HUES6 (cell line): Measurements from ENCODE around the gene BBS9.
"Not testable (repeated sequence)": the region's sequence is repeated elsewhere in the genome, so short reads cannot be mapped to it uniquely, and the experiment has no call there.

Experiments
- H3K27ac ChIP-seq: 2 replicates; pipeline ENCODE4 v1.7.0; 2013; ENCODE audit warnings: low read depth, mild to moderate bottlenecking, low read length, inconsistent platforms
- H3K27me3 ChIP-seq: 2 replicates; pipeline ENCODE4 v1.6.1; 2013; ENCODE audit warnings: low read length; ENCODE audit not compliant: control insufficient read depth, insufficient read depth
- H3K36me3 ChIP-seq: 2 replicates; pipeline ENCODE4 v1.6.1; 2013; ENCODE audit warnings: low read length; ENCODE audit not compliant: control insufficient read depth, insufficient read depth
- H3K4me1 ChIP-seq: 2 replicates; pipeline ENCODE4 v1.6.1; 2013; ENCODE audit warnings: low read length; ENCODE audit not compliant: control insufficient read depth, insufficient read depth
- H3K4me3 ChIP-seq: 2 replicates; pipeline ENCODE4 v1.5.1; 2013; ENCODE audit warnings: low read depth, low read length
- H3K9ac ChIP-seq: one replicate; pipeline ENCODE4 v1.6.1; 2013; ENCODE audit warnings: mild to moderate bottlenecking, low read length
- H3K9me3 ChIP-seq: 2 replicates; pipeline ENCODE4 v1.6.1; 2013; ENCODE audit warnings: low read depth, low read length; ENCODE audit not compliant: control insufficient read depth, insufficient read depth

BBS9 gene

DNA sequence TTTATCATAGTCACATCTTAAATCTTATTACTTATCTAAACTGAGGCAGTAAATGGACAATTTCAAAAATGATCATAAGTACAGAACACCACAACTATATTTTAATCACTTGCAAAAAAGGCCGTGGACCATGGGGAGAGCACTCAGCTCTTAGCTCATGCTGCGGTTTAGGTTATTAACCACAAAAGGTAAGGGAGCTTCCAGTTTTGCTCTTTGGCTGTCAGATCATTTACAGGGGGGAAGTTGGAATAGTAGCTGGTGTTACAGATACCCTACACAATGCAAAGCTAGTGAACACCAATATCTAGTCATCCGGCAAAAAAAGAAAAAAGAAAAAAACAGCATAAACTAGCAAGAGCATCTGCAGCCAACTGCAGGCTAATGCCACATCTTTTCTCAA, 147.0 kb downstream of the BBS9 start:
- H3K36me3 ChIP-seq, result no peaks in the 10 kb centered on the region
- no peak overlapping the region for H3K9ac ChIP-seq
- H3K27me3 ChIP-seq, result no peaks in the 10 kb centered on the region
- H3K27ac ChIP-seq, result no peak overlapping the region
- peaks cover 14% of the 10 kb centered on the region for H3K9me3 ChIP-seq
- no peak overlapping the region for H3K4me3 ChIP-seq
- H3K4me1 ChIP-seq, result no peaks in the 10 kb centered on the region

DNA sequence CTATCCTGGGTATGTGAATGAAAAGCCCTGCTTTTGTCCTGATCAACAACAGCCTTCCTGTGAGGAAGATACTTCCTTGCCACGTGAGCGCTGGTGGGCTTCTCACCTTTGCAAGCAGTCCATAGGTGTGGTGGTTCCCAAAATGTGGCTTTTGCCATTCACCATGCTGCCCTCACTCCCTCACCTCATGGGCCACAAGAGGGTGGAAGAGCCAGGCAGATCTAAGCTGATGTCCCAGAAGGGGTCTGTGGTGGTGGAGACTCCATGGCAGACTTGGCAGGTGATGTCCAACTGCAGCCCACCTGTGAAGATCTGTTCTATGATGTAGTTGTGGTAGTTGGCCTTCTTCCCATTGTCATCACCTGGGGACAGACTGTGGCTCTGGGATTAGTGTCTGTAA, 147.4 kb downstream of the BBS9 start:
- no peaks in the 10 kb centered on the region for H3K36me3 ChIP-seq
- no peaks in the 10 kb centered on the region for H3K4me1 ChIP-seq
- no peak overlapping the region for H3K9ac ChIP-seq
- H3K4me3 ChIP-seq, result no peak overlapping the region
- no peak overlapping the region for H3K27ac ChIP-seq
- no peaks in the 10 kb centered on the region for H3K27me3 ChIP-seq
- H3K9me3 ChIP-seq, result peaks cover 12% of the 10 kb centered on the region; the same call in 1 of the 2 replicates

- Histone ChIP-seq H3K9me3 (peaks cover 12% of the 10 kb centered on the region; the same call in 1 of the 2 replicates), H3K27ac (no peak overlapping the region), H3K27me3 (no peaks in the 10 kb centered on the region), H3K9ac (no peak overlapping the region), H3K4me3 (no peak overlapping the region), H3K4me1 (no peaks in the 10 kb centered on the region), H3K36me3 (no peaks in the 10 kb centered on the region)
Observed at GRCh38 chr7:33278095-33278494, 148.7 kb downstream of the BBS9 start.

- H3K9me3 ChIP-seq, result peaks cover 13% of the 10 kb centered on the region
- no peak overlapping the region for H3K9ac ChIP-seq
- H3K4me3 ChIP-seq, result no peak overlapping the region
- no peaks in the 10 kb centered on the region for H3K27me3 ChIP-seq
- H3K4me1 ChIP-seq, result 0 out of 2 replicates have a peak, but pooled peaks cover under 1% of the 10 kb centered on the region
- no peaks in the 10 kb centered on the region for H3K36me3 ChIP-seq
- no peak overlapping the region for H3K27ac ChIP-seq
Observed at GRCh38 chr7:33286501-33286900, 157.1 kb downstream of the BBS9 start.

DNA sequence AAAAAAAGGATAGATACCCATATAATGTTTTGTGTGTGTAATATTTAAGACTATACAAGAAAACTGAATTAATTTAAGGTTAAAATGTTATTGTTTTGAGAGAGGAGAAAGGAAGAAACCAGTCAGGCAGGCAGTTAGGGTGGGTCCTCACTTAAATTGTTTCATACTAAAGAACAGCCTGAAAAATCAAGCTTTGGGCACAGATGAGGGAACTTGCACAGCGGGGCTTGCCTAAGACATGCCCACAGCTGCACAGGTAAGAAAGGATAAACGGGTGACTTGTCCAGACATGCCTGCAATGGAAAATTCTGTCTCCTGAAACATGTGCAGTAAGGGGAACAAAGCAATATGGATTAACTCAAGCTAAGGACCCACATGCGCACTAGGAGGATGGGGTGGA, 158.4 kb downstream of the BBS9 start:
- Histone ChIP-seq H3K36me3 (no peaks in the 10 kb centered on the region), H3K4me3 (no peak overlapping the region), H3K9ac (no peak overlapping the region), H3K9me3 (peaks cover 13% of the 10 kb centered on the region), H3K27ac (no peak overlapping the region), H3K27me3 (no peaks in the 10 kb centered on the region), H3K4me1 (peaks cover 7% of the 10 kb centered on the region; the same call in 1 of the 2 replicates)

DNA sequence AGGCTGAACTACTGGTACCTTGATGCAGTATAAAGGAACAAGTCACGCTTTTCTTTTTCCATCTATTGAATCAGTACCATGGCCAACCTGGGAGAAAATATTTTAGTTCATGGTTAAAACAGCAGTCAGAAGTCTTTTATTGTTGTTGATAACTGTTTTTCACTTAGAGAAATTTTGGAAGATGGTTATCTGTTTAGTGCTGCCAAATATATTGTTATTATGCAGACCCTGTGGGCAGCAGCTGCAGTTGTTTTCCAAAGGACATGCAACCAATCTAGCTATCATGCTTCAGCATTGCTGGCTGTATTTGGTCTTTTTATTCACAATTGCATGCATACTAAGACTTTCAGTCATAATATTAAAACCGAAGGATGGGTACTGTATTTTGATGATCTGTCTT, 169.5 kb downstream of the BBS9 start:
- Histone ChIP-seq H3K4me1 (no peaks in the 10 kb centered on the region), H3K36me3 (no peaks in the 10 kb centered on the region), H3K9ac (no peak overlapping the region), H3K4me3 (no peak overlapping the region), H3K9me3 (peaks cover 22% of the 10 kb centered on the region), H3K27me3 (no peaks in the 10 kb centered on the region), H3K27ac (no peak overlapping the region)

GRCh38 chr7:33299425-33299824, 170.1 kb downstream of the BBS9 start:
- Histone ChIP-seq H3K9me3 (peaks cover 23% of the 10 kb centered on the region), H3K4me3 (no peak overlapping the region), H3K27ac (no peak overlapping the region), H3K27me3 (no peaks in the 10 kb centered on the region), H3K9ac (no peak overlapping the region), H3K36me3 (no peaks in the 10 kb centered on the region), H3K4me1 (no peaks in the 10 kb centered on the region)

DNA sequence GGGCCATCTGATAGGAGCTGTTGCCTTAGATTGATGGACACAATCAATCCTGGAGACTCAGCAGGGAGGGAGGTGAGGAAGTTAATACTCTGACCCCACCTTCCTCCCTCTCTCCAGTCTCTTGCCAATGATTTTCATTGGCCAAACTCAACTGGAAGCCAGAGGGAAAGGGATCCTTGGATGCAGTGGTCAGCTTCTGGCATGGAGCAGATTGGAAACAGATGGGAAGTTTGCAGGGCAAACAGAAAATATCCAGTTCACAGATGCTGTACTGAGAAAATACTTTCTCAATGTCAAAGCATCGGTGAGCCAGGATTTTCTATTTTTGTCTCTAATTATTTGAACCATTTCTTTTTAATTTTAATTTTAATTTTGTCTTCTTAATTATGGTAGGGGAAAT, 170.8 kb downstream of the BBS9 start:
- Histone ChIP-seq H3K4me3 (no peak overlapping the region), H3K36me3 (no peaks in the 10 kb centered on the region), H3K27me3 (no peaks in the 10 kb centered on the region), H3K27ac (no peak overlapping the region), H3K9ac (no peak overlapping the region), H3K9me3 (peaks cover 26% of the 10 kb centered on the region), H3K4me1 (no peaks in the 10 kb centered on the region)

- H3K4me1 ChIP-seq, result no peaks in the 10 kb centered on the region
- H3K9ac ChIP-seq, result no peak overlapping the region
- H3K9me3 ChIP-seq, result peaks cover 28% of the 10 kb centered on the region
- no peak overlapping the region for H3K4me3 ChIP-seq
- H3K27ac ChIP-seq, result no peak overlapping the region
- H3K36me3 ChIP-seq, result no peaks in the 10 kb centered on the region
- H3K27me3 ChIP-seq, result no peaks in the 10 kb centered on the region
Observed at GRCh38 chr7:33300742-33301141, 171.4 kb downstream of the BBS9 start.

- not testable (repeated sequence) for H3K4me1 ChIP-seq, H3K9ac ChIP-seq, H3K36me3 ChIP-seq, H3K4me3 ChIP-seq, H3K27ac ChIP-seq, H3K27me3 ChIP-seq
- peaks cover 28% of the 10 kb centered on the region for H3K9me3 ChIP-seq
Observed at GRCh38 chr7:33303978-33304557, 174.7 kb downstream of the BBS9 start.

DNA sequence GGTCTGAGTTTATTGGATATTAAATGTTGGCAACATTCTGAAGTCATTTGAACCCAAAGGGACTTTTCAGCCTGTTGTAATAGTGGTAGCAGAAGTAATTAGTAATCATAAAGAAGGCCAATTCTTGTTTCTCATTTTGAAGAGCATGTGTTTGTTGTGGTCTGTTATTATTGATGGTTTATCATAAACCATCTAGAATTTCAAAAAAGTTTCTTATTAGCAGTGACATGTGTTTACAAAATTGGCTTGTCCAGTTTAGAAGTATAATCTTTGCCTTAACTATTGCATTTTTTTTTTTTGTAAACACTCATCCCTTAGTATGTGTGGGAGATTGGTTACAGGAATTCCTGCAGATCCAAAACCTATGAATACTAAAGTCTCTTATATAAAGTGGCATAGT, 177.8 kb downstream of the BBS9 start:
- Histone ChIP-seq H3K36me3 (no peaks in the 10 kb centered on the region), H3K4me3 (no peak overlapping the region), H3K4me1 (no peaks in the 10 kb centered on the region), H3K9ac (no peak overlapping the region), H3K27ac (no peak overlapping the region), H3K9me3 (peaks cover 14% of the 10 kb centered on the region), H3K27me3 (no peaks in the 10 kb centered on the region)

- Histone ChIP-seq H3K4me1 (no peaks in the 10 kb centered on the region), H3K9ac (no peak overlapping the region), H3K9me3 (no peaks in the 10 kb centered on the region), H3K27ac (no peak overlapping the region), H3K4me3 (no peak overlapping the region), H3K36me3 (no peaks in the 10 kb centered on the region), H3K27me3 (no peaks in the 10 kb centered on the region)
Observed at GRCh38 chr7:33310546-33310945, 181.2 kb downstream of the BBS9 start.
